ENCODE data around the gene SGSM1.

DNA sequence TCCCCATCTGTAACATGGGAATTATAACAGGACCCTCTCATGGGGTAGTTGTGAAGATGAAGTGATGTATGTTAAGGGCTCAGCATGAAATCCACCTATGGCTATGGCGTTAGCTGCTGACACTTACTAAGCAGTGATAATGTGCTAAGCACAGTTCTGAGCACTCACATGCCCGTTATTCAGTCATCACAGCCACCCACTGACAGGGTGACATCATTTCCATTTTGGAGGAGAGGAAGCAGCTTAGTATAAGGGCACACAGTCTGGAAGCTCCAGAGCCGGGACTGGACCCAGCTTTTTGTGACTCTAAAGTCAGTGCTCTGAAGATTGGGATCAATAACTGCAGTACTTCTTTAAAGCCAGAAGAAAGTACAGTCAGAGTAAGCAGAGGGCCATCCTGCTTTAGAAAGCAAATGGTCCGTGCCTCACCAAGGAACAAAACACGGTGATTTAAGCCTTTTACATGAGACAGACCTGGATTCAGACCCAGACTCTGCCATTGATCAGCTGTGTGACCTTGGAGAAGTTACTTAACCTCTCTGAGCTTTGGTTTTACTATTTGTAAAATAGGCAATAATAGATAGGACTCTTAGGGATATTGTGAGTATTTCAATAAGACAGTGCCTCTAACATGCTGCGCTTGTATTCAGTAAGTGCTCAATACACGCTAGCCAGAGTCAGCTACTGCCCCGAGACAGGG, 61.5 kb downstream of the SGSM1 start:
- TF ChIP-seq POLR2A (IDR thresholded peaks at IDR 0.05): no peak
- TF ChIP-seq, protein P1, sequence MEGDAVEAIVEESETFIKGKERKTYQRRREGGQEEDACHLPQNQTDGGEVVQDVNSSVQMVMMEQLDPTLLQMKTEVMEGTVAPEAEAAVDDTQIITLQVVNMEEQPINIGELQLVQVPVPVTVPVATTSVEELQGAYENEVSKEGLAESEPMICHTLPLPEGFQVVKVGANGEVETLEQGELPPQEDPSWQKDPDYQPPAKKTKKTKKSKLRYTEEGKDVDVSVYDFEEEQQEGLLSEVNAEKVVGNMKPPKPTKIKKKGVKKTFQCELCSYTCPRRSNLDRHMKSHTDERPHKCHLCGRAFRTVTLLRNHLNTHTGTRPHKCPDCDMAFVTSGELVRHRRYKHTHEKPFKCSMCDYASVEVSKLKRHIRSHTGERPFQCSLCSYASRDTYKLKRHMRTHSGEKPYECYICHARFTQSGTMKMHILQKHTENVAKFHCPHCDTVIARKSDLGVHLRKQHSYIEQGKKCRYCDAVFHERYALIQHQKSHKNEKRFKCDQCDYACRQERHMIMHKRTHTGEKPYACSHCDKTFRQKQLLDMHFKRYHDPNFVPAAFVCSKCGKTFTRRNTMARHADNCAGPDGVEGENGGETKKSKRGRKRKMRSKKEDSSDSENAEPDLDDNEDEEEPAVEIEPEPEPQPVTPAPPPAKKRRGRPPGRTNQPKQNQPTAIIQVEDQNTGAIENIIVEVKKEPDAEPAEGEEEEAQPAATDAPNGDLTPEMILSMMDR (IDR thresholded peaks at IDR 0.05): no peak

Data from right lobe of liver (tissue), 4 donors.